Stimulated activated effector memory CD8-positive, alpha-beta T cell treated with anti-CD3 and anti-CD28 coated beads, Interleukin-12 subunit alpha, Interleukin-12 subunit beta, amount 100 ng/mL, for 72 hours (primary cell): ENCODE measurements around the gene NASP.

Experiments used
- ATAC-seq: fragments of 150-1000 bp; cut with Tn5 transposase; 2 replicates; pipeline ENCODE4 v1.10.0; 2021
- DNase-seq, 2 donors: peaks; one replicate each; pipeline ENCODE4 v3.0.0; 2021 to 2022; ENCODE audit warnings: low spot score in 2 of 2
- H3K27ac Mint-ChIP-seq: one replicate; pipeline ENCODE4 v1.8.0; 2022; ENCODE audit warnings: mild to moderate bottlenecking, mixed read lengths
- H3K36me3 Mint-ChIP-seq: one replicate; pipeline ENCODE4 v1.8.0; 2022; ENCODE audit warnings: mild to moderate bottlenecking, mixed read lengths
- H3K4me1 Mint-ChIP-seq: one replicate; pipeline ENCODE4 v1.8.0; 2022; ENCODE audit warnings: mixed read lengths
- H3K4me3 Mint-ChIP-seq: one replicate; pipeline ENCODE4 v1.8.0; 2022; ENCODE audit warnings: mild to moderate bottlenecking, mixed read lengths
- H3K9me3 Mint-ChIP-seq: one replicate; pipeline ENCODE4 v1.8.0; 2022; ENCODE audit warnings: mixed read lengths

NASP gene

GRCh38 chr1:45557422-45557944 lies 26.4 kb upstream of the NASP start:
- ATAC-seq: no peak
- peak overlapping the region; percentile 76 for H3K27ac Mint-ChIP-seq

GRCh38 chr1:45563843-45564242 lies 20.0 kb upstream of the NASP start:
- H3K36me3 Mint-ChIP-seq: peaks cover 99% of the 10 kb centered on the region
- no peak overlapping the region for H3K4me3 Mint-ChIP-seq
- ATAC-seq (no peak), DNase-seq (no peak)
- H3K27ac Mint-ChIP-seq: no peak overlapping the region
- H3K9me3 Mint-ChIP-seq: no peaks in the 10 kb centered on the region
- no peaks in the 10 kb centered on the region for H3K4me1 Mint-ChIP-seq

More at GRCh38 chr1:45557422-45557944, 26.4 kb upstream of the NASP start:
- Mint-ChIP-seq H3K36me3 (peaks cover 87% of the 10 kb centered on the region), H3K9me3 (no peaks in the 10 kb centered on the region), H3K4me3 (no peak overlapping the region), H3K4me1 (peaks cover 9% of the 10 kb centered on the region)
- DNase-seq: no peak

GRCh38 chr1:45566722-45567121 lies 17.1 kb upstream of the NASP start:
- Mint-ChIP-seq H3K4me1 (peaks cover 6% of the 10 kb centered on the region), H3K9me3 (no peaks in the 10 kb centered on the region), H3K36me3 (peaks cover 87% of the 10 kb centered on the region), H3K4me3 (no peak overlapping the region), H3K27ac (no peak overlapping the region)
- ATAC-seq (no peak), DNase-seq (no peak)

- peaks cover 6% of the 10 kb centered on the region for H3K4me1 Mint-ChIP-seq
- H3K36me3 Mint-ChIP-seq: peaks cover 80% of the 10 kb centered on the region
- no peak for ATAC-seq
- no peak overlapping the region for H3K4me3 Mint-ChIP-seq
- H3K9me3 Mint-ChIP-seq: no peaks in the 10 kb centered on the region
- DNase-seq: no peak
- H3K27ac Mint-ChIP-seq: no peak overlapping the region
Observed at GRCh38 chr1:45567911-45568310, 15.9 kb upstream of the NASP start.

GRCh38 chr1:45568421-45568820 lies 15.4 kb upstream of the NASP start:
- H3K4me1 Mint-ChIP-seq: peaks cover 6% of the 10 kb centered on the region
- no peaks in the 10 kb centered on the region for H3K9me3 Mint-ChIP-seq
- H3K4me3 Mint-ChIP-seq: no peak overlapping the region
- ATAC-seq (no peak), DNase-seq (no peak)
- H3K27ac Mint-ChIP-seq: no peak overlapping the region
- peaks cover 75% of the 10 kb centered on the region for H3K36me3 Mint-ChIP-seq

GRCh38 chr1:45569571-45569961 lies 14.3 kb upstream of the NASP start:
- H3K4me1 Mint-ChIP-seq: peaks cover 6% of the 10 kb centered on the region

GRCh38 chr1:45569962-45570581 lies 13.8 kb upstream of the NASP start:
- Mint-ChIP-seq H3K36me3 (peaks cover 59% of the 10 kb centered on the region), H3K4me3 (no peak overlapping the region), H3K4me1 (peaks cover 6% of the 10 kb centered on the region), H3K27ac (peak overlapping the region; percentile 32), H3K9me3 (no peaks in the 10 kb centered on the region)
- DNase-seq: peak; percentile 52 to 82
- ATAC-seq: peak; percentile 93

More at GRCh38 chr1:45569571-45569961, 14.3 kb upstream of the NASP start:
- no peak for ATAC-seq
- H3K27ac Mint-ChIP-seq: peak overlapping the region; percentile 32
- no peak for DNase-seq
- peaks cover 64% of the 10 kb centered on the region for H3K36me3 Mint-ChIP-seq
- H3K9me3 Mint-ChIP-seq: no peaks in the 10 kb centered on the region
- H3K4me3 Mint-ChIP-seq: no peak overlapping the region

- DNase-seq (no peak), ATAC-seq (no peak)
- Mint-ChIP-seq H3K36me3 (peaks cover 53% of the 10 kb centered on the region), H3K4me1 (peaks cover 6% of the 10 kb centered on the region), H3K27ac (peak overlapping the region; percentile 32), H3K9me3 (no peaks in the 10 kb centered on the region), H3K4me3 (no peak overlapping the region)
Observed at GRCh38 chr1:45570631-45571030, 13.2 kb upstream of the NASP start.

GRCh38 chr1:45573231-45573804 lies 10.5 kb upstream of the NASP start:
- no peak for ATAC-seq
- no peaks in the 10 kb centered on the region for H3K9me3 Mint-ChIP-seq
- no peak overlapping the region for H3K4me3 Mint-ChIP-seq
- peaks cover 6% of the 10 kb centered on the region for H3K4me1 Mint-ChIP-seq
- peaks cover 26% of the 10 kb centered on the region for H3K36me3 Mint-ChIP-seq
- DNase-seq: no peak
- no peak overlapping the region for H3K27ac Mint-ChIP-seq

GRCh38 chr1:45574105-45574626 lies 9.7 kb upstream of the NASP start:
- H3K36me3 Mint-ChIP-seq: peaks cover 20% of the 10 kb centered on the region
- ATAC-seq: no peak

GRCh38 chr1:45583264-45583665 lies 576 bp upstream of the NASP start:
- peak overlapping the region; percentile 97 for H3K4me3 Mint-ChIP-seq
- DNase-seq (peak; percentile 74 to 94), ATAC-seq (peak; percentile 87)
- H3K36me3 Mint-ChIP-seq: peaks cover 47% of the 10 kb centered on the region
- no peaks in the 10 kb centered on the region for H3K9me3 Mint-ChIP-seq
- H3K4me1 Mint-ChIP-seq: peaks cover 41% of the 10 kb centered on the region
- H3K27ac Mint-ChIP-seq: peak overlapping the region; percentile 99

More at GRCh38 chr1:45574105-45574626, 9.7 kb upstream of the NASP start:
- Mint-ChIP-seq H3K9me3 (no peaks in the 10 kb centered on the region), H3K4me1 (peaks cover 6% of the 10 kb centered on the region), H3K4me3 (no peak overlapping the region), H3K27ac (no peak overlapping the region)
- DNase-seq: no peak

GRCh38 chr1:45584351-45585109 lies 689 bp downstream of the NASP start:
- Mint-ChIP-seq H3K4me3 (peak overlapping the region; percentile 97), H3K4me1 (peaks cover 46% of the 10 kb centered on the region), H3K9me3 (no peaks in the 10 kb centered on the region), H3K27ac (peak overlapping the region; percentile 99), H3K36me3 (peaks cover 60% of the 10 kb centered on the region)
- DNase-seq (peak; percentile 76 to 93), ATAC-seq (peak; percentile 58)

GRCh38 chr1:45585110-45585426 lies 1.2 kb downstream of the NASP start:
- peaks cover 65% of the 10 kb centered on the region for H3K36me3 Mint-ChIP-seq
- no peak for ATAC-seq
- no peak for DNase-seq
- peaks cover 48% of the 10 kb centered on the region for H3K4me1 Mint-ChIP-seq
- H3K4me3 Mint-ChIP-seq: peak overlapping the region; percentile 97
- peak overlapping the region; percentile 99 for H3K27ac Mint-ChIP-seq
- no peaks in the 10 kb centered on the region for H3K9me3 Mint-ChIP-seq

GRCh38 chr1:45585496-45586075 lies 1.7 kb downstream of the NASP start:
- peak overlapping the region; percentile 97 for H3K4me3 Mint-ChIP-seq
- H3K27ac Mint-ChIP-seq: peak overlapping the region; percentile 99
- H3K9me3 Mint-ChIP-seq: no peaks in the 10 kb centered on the region
- DNase-seq: no peak
- peaks cover 70% of the 10 kb centered on the region for H3K36me3 Mint-ChIP-seq
- no peak for ATAC-seq
- peaks cover 48% of the 10 kb centered on the region for H3K4me1 Mint-ChIP-seq

GRCh38 chr1:45586769-45587168 lies 2.9 kb downstream of the NASP start:
- no peak for DNase-seq
- Mint-ChIP-seq H3K9me3 (no peaks in the 10 kb centered on the region), H3K4me3 (peak overlapping the region; percentile 97), H3K27ac (peak overlapping the region; percentile 99), H3K36me3 (peaks cover 82% of the 10 kb centered on the region), H3K4me1 (peaks cover 48% of the 10 kb centered on the region)
- no peak for ATAC-seq
